Bone marrow (tissue), 2 donors: ENCODE measurements around the gene TP53TG3D.
"Not testable (repeated sequence)": the region's sequence is repeated elsewhere in the genome, so short reads cannot be mapped to it uniquely, and the experiment has no call there.

Experiments
- DNase-seq, 2 donors: peaks; one replicate each; lab custom pipeline; 2025; lab: John Stamatoyannopoulos, UW

TP53TG3D gene

GRCh38 chr16:32252986-32253385, at the start of gene TP53TG3D:
TP53TG3D (plus strand) TSS chr16:32253286; CDS start chr16:32253354, 68 bp downstream.
- not testable (repeated sequence) for DNase-seq

- DNase-seq: not testable (repeated sequence)
Observed at GRCh38 chr16:32253507-32253906, 421 bp downstream of the TP53TG3D start.

- DNase-seq: not testable (repeated sequence)
Observed at GRCh38 chr16:32261526-32261925, 8.4 kb downstream of the TP53TG3D start.

- not testable (repeated sequence) for DNase-seq
Observed at GRCh38 chr16:32263552-32263951, 10.5 kb downstream of the TP53TG3D start.

GRCh38 chr16:32281910-32282309, 28.8 kb downstream of the TP53TG3D start:
- DNase-seq: not testable (repeated sequence)

GRCh38 chr16:32283024-32283423, 29.9 kb downstream of the TP53TG3D start:
- not testable (repeated sequence) for DNase-seq

GRCh38 chr16:32283917-32284495, 30.9 kb downstream of the TP53TG3D start:
- DNase-seq: not testable (repeated sequence)

GRCh38 chr16:32284800-32285796, 32.0 kb downstream of the TP53TG3D start:
- not testable (repeated sequence) for DNase-seq

GRCh38 chr16:32286193-32286592, 33.1 kb downstream of the TP53TG3D start:
- not testable (repeated sequence) for DNase-seq

GRCh38 chr16:32287743-32288142, 34.7 kb downstream of the TP53TG3D start:
- not testable (repeated sequence) for DNase-seq

- DNase-seq: not testable (repeated sequence)
Observed at GRCh38 chr16:32289197-32289596, 36.1 kb downstream of the TP53TG3D start.

GRCh38 chr16:32302776-32303175, 49.7 kb downstream of the TP53TG3D start:
- not testable (repeated sequence) for DNase-seq
